HFFc6 (cell line): ENCODE measurements around the gene SPHK2. TPM values are rescaled to one million over a fixed set of nuclear protein-coding genes. Genes with fewer than 3 reads are reported as not detected.

Source experiments
- DNase-seq: peaks from one replicate; pipeline ENCODE4 v3.0.0-alpha.2; 2018
- H3K27ac Mint-ChIP-seq: 2 replicates; pipeline ENCODE4 v1.8.0; 2020; ENCODE audit warnings: mild to moderate bottlenecking, mixed read lengths
- H3K27me3 Mint-ChIP-seq: 2 replicates; pipeline ENCODE4 v1.8.0; 2021; ENCODE audit warnings: mild to moderate bottlenecking, moderate library complexity, mixed read lengths; ENCODE audit not compliant: insufficient read depth
- H3K36me3 Mint-ChIP-seq: 2 replicates; pipeline ENCODE4 v1.8.0; 2021; ENCODE audit warnings: low read depth, mixed read lengths
- H3K4me1 Mint-ChIP-seq: 2 replicates; pipeline ENCODE4 v1.8.0; 2020; ENCODE audit warnings: low read depth, mixed read lengths
- H3K4me3 Mint-ChIP-seq: 2 replicates; pipeline ENCODE4 v1.8.0; 2020; ENCODE audit warnings: mild to moderate bottlenecking, moderate library complexity, mixed read lengths
- H3K9me3 Mint-ChIP-seq: 2 replicates; pipeline ENCODE4 v1.8.0; 2020; ENCODE audit warnings: mild to moderate bottlenecking, mixed read lengths
- total RNA-seq, 6 experiments: library from RNA; stranded (reverse); fragmentation: NEBNext Ultra II Directional; extraction: Animal tissue kit (Norgen Biotek cat#: 25700); gene quantifications; 2 replicates in 1 of 6; 3 replicates in 5 of 6; pipeline ENCODE4 v1.2.3, GENCODE V29; 2021
- TF ChIP-seq, protein P1 (sequence below): fragments of 200-600 bp; sonication (generic); IDR thresholded peaks from 2 replicates; pipeline ENCODE4 v1.5.0; 2021; ENCODE audit warnings: antibody characterized with exemption, mild to moderate bottlenecking

SPHK2 gene
- total RNA-seq, 6 experiments from 2014 or later, result 20.1 to 34.0 (median 23.4) TPM

DNA sequence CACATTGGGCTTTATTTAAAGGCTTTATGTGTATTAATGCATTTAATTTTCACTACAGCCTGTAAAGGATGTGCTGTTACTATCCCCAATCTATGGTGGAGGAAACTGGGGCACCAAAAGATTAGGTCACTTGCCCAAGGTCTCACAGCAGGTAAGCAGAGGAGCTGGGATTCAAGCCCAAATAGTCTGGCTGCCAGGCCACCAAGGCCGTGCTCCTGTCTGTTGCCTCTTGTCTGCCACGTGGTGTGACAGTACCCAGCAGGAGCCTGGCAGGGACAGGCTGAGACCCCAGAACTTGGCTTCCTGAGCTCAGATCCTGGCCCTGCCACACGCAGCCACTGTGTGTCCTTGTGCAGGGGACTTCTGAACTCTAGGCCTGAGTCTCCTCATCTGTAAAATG, 49.0 kb downstream of the SPHK2 start:
- no peak for DNase-seq
- peaks cover 5% of the 10 kb centered on the region; the same call in 1 of the 2 replicates for H3K9me3 Mint-ChIP-seq
- H3K27ac Mint-ChIP-seq, result no peak overlapping the region
- no peaks in the 10 kb centered on the region for H3K36me3 Mint-ChIP-seq
- no peaks in the 10 kb centered on the region for H3K4me1 Mint-ChIP-seq
- H3K27me3 Mint-ChIP-seq, result peaks cover 10% of the 10 kb centered on the region
- no peak overlapping the region for H3K4me3 Mint-ChIP-seq
- TF ChIP-seq, protein P1, sequence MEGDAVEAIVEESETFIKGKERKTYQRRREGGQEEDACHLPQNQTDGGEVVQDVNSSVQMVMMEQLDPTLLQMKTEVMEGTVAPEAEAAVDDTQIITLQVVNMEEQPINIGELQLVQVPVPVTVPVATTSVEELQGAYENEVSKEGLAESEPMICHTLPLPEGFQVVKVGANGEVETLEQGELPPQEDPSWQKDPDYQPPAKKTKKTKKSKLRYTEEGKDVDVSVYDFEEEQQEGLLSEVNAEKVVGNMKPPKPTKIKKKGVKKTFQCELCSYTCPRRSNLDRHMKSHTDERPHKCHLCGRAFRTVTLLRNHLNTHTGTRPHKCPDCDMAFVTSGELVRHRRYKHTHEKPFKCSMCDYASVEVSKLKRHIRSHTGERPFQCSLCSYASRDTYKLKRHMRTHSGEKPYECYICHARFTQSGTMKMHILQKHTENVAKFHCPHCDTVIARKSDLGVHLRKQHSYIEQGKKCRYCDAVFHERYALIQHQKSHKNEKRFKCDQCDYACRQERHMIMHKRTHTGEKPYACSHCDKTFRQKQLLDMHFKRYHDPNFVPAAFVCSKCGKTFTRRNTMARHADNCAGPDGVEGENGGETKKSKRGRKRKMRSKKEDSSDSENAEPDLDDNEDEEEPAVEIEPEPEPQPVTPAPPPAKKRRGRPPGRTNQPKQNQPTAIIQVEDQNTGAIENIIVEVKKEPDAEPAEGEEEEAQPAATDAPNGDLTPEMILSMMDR, result no peak

DNA sequence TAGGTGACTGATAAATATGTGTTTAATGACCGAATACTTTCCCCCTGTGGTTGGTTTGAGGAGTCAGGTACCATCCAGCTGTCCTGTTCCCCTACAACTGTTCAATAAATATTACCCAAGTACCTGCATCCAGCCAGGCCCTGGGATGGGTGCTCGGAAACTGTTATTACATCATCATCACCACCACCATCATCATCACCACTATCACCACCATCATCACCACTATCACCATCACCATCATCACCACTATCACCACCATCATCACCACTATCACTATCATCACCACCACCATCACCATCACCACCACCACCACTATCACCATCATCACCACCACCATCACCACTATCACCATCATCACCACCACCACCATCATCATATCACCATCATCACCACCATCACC, 49.5 kb downstream of the SPHK2 start:
- DNase-seq, result no peak
- TF ChIP-seq, protein P1, result no peak

DNA sequence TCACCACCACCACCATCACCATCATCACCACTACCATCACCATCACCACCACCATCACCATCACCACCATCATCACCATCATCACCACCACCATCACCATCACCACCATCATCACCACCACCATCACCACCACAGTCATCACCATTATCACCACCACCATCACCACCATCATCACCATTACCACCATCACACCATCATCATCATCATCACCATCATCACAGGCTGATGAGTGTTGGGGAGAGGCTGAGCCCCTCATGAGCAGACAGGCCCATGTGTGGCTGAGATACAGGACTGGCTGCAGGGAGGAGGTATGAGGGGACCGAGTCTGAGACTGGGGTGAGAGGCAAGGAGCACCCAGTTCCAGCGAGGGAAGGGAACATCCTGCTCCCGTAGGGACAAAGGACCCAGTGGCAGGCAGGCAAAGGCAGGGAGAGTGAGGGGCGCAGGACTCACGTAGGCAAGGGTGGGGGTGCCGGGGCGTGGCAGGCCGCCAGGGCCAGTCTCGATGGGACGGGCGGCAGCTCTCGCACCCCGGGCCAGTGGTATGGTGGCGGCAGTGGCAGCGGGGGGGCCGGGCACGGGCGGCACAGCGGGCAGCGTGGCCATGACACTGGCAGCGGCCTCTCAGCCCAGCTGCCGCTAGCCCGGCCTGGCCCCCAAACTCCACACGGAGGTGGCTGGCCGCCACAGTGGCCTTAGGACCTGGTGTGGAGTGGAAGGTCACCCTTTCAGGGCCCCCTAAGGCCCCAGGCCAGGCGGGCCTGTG, 50.8 kb downstream of the SPHK2 start:
- no peak overlapping the region for H3K4me3 Mint-ChIP-seq
- H3K4me1 Mint-ChIP-seq, result peaks cover 2% of the 10 kb centered on the region; the same call in 1 of the 2 replicates
- peaks cover 5% of the 10 kb centered on the region; the same call in 1 of the 2 replicates for H3K9me3 Mint-ChIP-seq
- no peaks in the 10 kb centered on the region for H3K36me3 Mint-ChIP-seq
- peaks cover 11% of the 10 kb centered on the region for H3K27me3 Mint-ChIP-seq
- TF ChIP-seq, protein P1, result no peak
- no peak for DNase-seq
- H3K27ac Mint-ChIP-seq, result no peak overlapping the region

More for the DNA sequence above, 49.5 kb downstream of the SPHK2 start:
- no peak overlapping the region for H3K4me3 Mint-ChIP-seq
- H3K4me1 Mint-ChIP-seq, result no peaks in the 10 kb centered on the region
- H3K9me3 Mint-ChIP-seq, result peaks cover 5% of the 10 kb centered on the region; the same call in 1 of the 2 replicates
- peaks cover 10% of the 10 kb centered on the region for H3K27me3 Mint-ChIP-seq
- H3K36me3 Mint-ChIP-seq, result no peaks in the 10 kb centered on the region
- H3K27ac Mint-ChIP-seq, result no peak overlapping the region

DNA sequence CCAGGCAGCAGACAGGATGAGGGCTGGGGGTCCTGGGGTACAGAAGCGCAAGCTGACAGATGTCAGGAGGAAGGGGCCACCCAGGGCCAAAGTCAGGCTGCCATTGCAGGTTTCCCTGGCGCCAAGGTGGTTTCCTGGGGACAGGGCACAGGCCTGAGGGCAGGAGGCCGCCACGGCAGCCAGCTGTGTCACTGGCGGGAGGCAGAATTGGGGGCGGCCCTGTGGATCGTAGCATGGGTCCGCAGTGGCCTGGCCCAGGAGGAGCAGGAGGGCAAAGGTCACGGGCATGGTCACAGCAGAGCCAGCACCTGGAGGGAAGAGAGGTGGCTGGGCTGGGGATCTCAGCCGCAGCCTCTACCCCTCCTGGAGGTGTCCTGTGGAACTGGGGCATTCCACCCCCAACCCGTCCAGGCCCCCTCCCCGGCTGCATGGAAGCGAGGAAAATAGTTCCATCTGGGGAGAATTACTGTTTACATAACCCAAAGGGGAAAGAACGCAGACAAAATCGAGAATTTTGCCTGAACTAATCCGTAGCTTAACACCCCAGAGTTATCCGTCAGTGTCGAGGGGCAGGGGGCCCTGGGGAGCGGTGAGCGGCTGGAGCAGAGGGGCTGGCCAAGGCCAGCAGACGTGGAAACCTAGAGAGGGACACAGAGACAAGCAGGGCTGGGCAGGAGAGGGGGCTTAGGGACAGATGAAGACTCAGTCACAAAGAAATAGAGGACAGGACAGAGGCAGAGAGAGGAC, 51.6 kb downstream of the SPHK2 start:
- Mint-ChIP-seq H3K27me3 (peaks cover 9% of the 10 kb centered on the region), H3K9me3 (peaks cover 5% of the 10 kb centered on the region; the same call in 1 of the 2 replicates), H3K4me3 (no peak overlapping the region), H3K27ac (no peak overlapping the region), H3K36me3 (no peaks in the 10 kb centered on the region), H3K4me1 (peaks cover 8% of the 10 kb centered on the region; the same call in 1 of the 2 replicates)
- TF ChIP-seq, protein P1, result no peak
- DNase-seq, result no peak

DNA sequence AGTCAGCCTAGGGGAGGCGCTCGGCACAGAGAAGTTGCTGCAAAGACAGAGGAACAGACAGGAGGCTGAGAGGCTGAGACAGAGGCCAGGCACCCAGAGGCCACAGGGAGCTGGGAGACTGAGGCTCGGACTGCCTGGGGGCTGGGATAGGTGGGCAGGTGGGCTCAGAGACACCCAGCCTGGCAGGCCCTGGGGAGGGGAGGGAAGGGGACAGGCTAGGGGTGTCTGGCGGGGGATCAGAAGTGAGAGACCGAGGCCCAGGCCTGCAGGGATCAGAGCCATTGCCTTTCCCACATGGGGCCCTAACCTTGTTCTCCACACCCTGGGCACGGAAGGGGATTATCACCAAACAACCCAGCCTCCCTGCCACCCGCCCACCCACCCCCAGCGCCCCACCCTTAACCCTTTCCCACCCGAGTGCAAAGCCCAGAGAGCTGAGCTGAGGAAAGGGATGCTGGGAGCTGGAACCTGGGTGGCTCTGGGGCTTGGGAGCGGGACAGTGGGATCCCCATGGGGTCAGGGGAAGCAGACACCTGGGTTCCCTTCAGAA, 52.2 kb downstream of the SPHK2 start:
- peaks cover 8% of the 10 kb centered on the region; the same call in 1 of the 2 replicates for H3K4me1 Mint-ChIP-seq
- TF ChIP-seq, protein P1, result no peak
- H3K9me3 Mint-ChIP-seq, result peaks cover 5% of the 10 kb centered on the region; the same call in 1 of the 2 replicates
- H3K4me3 Mint-ChIP-seq, result no peak overlapping the region
- no peak overlapping the region for H3K27ac Mint-ChIP-seq
- no peak for DNase-seq
- no peaks in the 10 kb centered on the region for H3K36me3 Mint-ChIP-seq
- H3K27me3 Mint-ChIP-seq, result peaks cover 12% of the 10 kb centered on the region
